ENCODE results near the gene CTBP2.

CTBP2 gene

DNA sequence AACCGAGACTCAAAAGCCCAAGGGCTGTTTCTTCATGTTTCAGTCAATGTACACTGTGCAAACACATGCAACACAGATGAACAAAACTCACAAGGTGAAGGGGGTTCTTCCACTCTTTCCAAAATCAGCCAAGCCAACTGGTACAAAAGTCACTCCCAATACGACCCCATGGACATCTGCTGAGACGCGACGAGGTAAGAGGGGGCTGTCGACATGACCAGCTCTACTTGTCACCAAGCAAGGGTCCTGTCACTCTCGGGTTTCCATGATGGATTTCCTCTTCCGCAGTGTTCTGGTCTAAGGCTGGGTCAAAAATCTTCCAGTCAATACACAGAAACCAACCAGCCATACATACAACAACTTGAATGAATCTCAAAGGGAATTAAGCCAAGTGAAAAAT is 37.8 kb downstream of the CTBP2 start:
- no peak for DNase-seq

DNA sequence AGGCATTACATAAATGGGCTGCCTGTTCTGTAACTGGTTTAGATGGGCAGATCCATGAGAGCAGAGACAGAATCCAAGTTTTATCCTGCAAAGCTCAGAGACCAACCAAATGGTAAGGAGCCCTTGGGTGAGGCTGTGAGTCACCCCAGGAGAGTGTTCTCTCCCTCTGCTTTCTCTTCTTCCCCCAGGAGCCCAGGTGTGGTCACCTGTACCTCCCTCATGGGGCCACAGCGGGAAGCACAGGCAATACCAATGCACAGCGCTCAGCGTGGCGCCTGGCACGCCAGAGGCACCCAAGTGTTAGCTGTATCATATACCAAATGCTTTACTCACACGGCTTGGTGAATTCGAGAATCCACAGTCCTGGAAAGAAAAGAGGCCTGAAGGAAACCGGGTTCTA is 39.4 kb downstream of the CTBP2 start:
- no peak for DNase-seq

DNA sequence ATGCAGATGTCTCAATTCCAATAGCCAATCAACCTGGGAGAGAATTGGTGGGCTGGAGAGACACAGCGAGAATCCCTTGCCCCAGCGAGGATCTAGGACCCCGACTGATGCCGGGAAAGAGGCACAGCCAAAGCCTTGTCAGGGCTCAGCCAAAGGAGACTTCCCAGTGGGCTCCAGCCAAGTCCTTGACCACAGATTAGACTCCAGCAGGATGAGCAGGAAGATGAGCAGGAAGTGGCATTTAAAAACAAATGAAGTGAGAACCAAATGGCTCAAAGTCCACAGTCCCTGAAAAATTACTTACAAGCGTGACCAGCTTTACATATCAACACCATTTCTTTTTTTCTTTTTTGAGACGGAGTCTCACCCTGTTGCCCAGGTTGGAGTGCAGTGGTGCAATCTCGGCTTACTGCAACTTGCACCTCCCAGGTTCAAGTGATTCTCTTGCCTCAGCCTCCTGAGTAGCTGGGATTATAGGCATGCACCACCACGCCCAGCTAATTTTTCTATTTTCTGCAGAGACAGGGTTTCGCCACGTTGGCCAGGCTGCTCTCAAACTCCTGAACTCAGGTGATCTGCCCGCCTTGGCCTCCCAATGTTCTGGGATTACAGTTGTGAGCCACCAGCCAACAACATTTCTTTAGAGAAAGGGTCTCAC is 40.2 kb downstream of the CTBP2 start:
- DNase-seq, result no peak

DNA sequence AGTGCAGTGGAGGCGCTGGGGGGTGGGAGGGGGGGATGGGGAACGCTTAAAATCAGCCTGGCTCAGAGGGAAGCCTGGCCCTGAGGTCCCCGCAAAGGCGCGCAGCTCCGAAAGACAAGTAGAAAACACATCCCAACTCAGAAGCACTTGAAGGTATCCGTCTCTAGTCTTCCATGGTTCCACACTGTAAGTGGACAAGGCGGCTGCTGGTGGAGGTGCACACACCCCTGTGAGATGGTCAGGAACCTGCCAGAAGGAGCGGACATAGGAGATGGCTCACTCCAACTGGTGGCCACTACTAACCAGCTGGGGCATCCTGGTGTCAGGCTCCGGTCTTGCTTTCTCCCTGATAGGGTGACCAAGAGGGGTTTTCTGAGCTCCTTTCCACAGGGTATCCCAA is 41.7 kb downstream of the CTBP2 start:
- no peak for DNase-seq

DNA sequence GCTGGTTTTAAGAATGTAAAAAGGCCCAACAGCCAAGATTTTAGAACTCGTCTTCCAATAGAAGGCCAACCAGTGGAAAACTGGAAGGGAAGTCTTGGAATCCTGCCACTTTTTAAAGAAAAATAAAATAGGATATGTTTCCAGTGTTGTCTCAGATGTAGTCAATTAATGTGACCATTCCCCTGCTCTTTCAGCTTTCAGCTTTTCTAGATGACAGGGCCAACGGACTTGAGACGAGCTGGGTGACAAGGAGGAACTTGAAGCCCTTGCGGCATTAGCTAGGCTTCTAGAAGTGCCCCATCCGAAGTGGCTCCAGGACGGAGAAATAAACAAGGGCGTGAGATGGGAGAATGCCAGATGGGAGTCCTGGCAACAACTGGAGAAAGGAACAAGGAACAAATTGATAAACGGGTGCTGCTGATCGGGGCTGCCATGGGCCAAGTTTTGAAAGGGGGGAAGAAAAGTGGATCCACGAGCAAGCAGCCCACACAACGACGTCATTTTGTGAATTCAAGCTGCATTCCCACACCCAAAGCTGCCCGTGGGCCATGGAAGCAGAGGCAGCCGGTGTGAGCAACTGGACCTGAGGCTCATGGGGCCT is 42.3 kb downstream of the CTBP2 start:
- DNase-seq, result no peak

DNA sequence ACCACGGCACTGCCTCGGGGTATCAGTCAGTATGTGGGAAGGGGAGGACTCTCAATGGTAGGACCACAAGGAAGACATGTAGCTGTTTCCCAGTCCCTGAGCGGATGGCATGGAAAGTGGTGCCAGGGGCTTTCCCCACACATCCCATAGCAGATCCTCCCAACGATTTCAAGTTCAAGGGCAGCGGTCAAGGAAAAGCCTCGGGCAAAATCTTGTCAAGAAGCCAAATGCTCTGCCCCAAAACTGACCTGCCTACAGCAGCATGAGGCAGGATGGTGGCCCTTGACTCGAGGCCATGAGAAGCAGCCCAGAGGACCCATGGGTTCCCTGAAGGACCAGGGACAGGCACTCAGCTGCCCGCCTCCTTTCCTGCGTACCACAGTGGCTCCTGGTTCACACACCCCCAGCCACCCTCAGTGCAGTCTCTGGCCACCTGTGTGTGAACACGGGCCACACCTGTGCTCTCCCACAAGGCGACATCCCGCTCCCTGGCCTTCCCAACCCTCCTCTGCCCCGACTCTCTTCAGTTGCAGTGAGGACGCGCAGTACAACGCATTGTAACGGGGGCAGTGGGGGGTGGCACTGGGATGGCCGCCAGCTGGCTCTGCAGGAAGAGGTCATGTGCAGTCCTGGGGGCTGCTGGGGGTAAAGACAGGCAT is 43.6 kb downstream of the CTBP2 start:
- DNase-seq, result no peak

DNA sequence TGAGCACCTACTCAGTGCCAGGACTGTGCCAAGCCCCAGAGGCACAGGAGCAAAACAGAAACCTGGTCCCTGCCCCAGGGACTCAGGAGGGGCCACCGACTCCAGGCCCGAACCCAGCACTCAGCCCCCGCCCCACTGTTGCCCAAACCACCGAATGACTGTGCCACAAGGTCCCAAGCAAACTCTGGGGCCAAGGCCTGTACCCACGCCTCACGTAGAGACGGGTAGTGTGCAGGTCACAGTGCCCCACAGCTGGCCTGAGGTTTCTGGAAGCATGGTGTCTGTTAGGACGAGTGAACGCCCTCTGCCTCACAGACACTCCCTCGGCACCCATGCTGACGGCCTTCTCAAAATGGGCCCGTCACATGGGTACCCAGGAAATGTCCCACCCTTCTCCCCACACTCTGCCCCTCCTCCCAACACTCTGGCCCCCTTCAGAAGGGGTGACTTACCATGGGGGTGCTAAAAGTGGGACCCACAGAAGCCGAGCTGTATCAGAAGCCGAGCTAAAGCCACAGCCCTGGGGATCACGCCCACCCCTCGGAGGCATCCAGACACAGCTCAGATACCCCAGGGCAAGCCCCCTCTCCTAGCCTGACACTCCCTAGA is 44.2 kb downstream of the CTBP2 start:
- DNase-seq, result no peak

DNA sequence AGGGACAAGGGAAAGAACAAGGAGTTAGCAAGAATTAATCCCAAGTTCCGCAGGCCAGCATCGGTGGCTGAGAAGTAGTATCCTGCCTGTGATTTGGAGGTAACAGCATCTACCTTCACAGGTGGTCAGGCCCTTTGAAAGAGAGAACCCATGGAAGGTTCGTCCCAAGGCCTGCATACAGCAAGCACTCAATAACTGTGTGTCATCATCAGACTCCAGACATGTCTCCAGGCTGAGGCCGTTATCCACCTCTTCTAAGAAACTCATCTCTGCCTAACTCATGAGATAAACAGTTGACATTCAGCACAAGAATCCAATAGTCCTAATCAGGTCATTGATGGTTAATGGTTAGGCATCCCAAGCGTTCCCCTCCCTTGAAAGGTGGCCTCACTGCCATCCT is 45.0 kb downstream of the CTBP2 start:
- DNase-seq, result no peak

DNA sequence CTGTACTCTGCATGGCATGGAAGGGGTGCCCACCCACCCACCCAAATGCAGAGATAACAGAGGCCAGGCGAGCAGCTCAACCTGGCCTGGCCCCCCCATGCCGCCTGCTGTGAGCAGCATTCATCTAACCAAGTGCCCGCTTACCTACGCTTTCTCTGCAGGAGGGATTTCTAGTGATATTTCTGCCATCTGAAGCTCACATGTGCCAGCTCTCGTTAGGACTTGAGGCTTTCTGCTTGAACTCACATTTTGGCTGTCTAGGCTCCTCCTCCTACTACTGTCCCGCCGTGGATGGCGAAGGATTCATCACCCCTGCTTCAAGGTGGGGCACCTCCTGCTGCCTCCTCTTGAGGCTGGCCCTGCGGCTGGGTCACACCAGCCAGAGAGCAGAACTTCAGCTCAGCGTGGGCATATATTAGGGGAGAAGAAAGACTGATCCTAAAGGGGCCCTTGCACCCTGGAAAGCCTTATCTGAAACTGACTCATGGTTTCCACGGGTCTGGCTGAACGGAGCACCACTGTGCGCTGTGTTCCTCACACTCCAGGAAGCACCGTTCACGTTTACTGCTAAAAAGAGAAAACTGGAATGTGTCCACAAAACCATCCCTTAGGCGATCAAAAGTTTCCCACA is 45.5 kb downstream of the CTBP2 start:
- DNase-seq, result no peak

DNA sequence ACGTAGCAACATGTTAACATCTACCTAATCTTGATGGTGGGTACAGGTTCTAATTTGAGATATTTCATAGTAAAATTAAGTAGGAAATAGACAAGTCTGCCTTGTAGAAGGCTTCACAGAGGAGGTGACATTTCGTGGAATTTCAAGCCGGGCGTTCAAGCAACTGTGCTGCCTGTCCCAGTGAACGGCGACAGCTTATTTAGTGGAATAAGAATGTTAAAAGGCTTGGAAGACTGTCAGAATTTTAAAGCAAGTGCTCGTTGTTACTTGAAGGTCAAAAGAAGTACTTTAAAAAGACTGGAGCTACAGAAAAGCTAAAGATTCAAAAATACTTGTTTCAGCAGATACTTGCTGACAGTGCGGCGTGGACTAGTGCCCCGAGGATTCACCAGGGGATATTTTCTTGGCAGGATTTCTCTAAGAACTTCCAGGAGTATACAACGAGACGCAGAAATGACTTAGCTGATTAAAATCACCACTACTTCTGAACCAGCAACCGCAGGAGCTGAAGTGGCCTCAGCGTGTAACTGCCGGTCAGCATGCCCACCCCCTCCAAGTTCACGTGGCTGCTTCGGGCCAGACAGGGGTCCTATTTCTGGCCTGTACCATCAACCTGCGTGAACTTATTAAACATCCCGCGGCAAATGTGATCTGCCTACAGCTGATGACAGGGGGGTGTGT is 46.5 kb downstream of the CTBP2 start:
- DNase-seq, result no peak

DNA sequence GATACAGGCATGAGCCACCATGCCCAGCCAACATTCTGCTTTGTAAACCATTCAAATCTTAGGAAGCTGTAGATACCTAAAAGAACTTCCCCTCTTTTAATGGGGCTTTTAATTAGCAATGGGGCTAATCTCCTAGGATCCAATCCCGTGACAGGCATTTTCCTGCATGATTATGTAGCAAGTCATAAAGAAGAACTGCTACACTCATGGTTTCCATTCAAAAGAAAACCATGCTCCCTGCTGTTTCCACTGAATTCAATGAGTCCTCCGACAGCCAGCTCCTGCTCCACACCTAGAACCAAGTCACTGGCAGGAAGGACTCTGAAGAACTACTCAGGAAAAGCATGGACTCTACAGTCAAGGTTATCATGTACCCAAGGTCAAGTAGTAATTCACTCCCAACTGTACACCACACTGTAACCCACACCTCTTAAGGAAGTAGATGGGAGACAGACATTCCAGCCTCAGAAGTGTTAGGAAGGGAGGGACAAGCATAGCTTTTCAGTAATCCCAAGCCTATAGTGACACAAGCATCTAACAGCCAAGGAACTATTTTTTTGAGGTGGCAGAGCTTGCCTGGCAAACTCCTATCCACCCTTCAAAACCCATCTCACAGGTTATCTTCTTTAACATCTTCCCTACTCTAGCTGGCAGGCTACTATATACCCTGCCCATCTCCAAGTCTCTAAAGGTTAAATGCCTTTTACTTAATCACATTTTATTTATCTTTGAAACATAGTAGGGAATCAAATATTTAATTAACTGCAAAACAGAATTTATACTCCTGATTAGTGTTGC is 47.5 kb downstream of the CTBP2 start:
- no peak for DNase-seq

DNA sequence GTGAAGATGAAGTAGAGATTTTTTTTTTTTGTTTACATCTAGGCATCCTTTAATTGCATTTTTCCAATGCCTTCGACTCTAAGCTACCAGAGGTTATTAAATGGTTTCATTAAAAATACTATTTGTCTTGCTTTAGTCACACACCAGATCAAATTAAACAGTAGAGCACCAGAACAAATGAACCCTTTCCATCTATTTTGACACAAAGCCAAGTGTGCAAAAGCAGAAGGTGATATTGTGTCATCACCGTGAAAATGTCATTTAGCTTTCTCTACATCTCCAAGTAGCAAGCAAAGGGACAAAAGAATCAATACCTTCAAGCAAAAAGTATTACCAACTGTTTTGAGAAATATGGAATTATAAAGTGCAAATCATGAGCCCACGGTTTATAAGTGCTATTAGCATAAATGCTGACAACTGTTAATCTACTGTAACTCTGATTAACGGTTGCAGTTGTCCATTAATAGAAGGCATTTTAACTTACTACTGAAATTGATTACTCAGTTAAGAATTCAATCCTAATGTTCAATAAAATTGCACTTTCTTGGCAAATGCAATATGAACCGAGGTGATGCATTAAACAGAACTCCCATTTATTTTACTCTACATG is 49.1 kb downstream of the CTBP2 start:
- DNase-seq, result no peak

DNA sequence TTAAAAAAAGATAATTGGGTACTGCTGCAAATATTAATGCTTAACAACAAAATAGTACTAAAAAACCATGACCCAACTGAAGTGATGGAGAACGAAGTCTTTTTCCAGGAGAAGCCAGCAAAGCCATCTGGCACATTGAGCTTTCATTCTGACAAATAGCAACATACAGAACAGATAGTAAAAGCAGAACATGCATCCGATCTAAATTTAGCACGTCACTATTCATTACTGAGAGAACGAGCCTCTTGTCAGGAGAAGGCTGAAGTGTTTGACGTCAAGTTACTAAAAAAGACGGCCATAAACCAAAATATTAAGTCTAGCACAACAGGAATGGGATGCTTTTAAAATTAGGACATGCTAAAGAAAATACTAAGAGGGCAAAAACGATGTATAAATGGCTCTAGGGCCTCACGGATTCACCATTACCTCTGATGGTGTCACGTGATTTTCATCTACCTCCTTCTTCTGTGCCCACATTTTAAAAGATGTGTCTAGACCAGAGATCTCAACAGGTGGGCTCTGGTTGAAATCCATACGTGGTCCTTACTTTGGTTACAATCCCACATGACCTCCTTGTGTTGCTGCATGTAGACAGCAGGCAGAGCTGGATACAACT is 52.3 kb downstream of the CTBP2 start:
- DNase-seq, result no peak

DNA sequence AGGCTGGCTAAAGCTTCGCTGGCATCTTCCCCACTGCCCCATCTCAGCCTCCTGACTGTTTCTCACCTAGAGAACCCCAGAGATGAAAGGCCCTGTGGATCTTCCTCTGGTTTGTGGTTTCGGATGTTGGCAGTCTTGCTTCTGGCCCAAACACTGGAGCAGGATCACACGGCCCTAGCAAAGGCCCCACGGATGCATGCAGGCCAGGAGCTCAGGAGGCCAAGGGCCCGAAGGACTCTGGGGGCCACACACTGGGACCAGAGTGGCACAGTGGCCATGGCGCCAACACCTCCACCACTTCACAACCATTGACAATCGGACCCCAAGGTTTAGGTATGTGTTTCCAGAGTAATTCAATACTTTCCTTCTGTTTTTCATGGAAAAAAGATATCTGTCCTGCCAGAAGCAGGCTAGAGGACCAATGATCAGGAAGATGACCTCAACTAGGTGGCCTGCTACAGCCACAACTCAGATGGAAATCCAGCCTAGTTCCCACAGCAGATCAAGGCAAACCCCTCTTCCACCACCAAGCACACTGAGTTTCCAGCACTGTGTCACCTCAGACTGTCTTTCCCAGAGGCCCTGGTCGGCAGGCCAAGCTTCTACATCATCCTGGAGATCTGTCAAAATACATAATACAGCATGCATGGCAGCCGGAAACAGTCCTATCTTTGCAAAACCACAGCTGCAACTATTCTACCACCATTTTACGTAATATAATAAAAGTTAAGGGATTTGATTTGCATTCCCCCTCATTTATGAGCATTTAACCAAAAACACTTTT is 53.0 kb downstream of the CTBP2 start:
- DNase-seq, result no peak

DNA sequence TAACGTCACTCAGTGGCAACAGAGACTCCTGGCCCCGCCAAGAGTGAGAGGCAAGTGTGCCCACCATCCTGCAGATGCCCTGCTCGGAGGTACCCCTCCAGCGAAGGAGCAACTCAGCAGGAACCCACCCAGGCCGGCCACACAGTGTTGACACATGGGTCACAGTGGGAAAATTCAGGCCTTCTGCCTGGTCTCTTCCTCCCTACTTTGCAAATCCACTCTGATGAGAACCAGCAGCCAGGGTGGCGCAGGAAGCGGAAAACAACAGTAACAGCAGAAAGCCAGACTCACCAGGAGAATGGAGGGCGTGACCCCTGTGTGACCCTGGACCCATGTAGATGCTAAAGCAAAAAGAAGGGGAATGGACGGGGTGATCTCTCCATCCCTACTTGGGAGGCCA is 53.8 kb downstream of the CTBP2 start:
- DNase-seq, result no peak

DNA sequence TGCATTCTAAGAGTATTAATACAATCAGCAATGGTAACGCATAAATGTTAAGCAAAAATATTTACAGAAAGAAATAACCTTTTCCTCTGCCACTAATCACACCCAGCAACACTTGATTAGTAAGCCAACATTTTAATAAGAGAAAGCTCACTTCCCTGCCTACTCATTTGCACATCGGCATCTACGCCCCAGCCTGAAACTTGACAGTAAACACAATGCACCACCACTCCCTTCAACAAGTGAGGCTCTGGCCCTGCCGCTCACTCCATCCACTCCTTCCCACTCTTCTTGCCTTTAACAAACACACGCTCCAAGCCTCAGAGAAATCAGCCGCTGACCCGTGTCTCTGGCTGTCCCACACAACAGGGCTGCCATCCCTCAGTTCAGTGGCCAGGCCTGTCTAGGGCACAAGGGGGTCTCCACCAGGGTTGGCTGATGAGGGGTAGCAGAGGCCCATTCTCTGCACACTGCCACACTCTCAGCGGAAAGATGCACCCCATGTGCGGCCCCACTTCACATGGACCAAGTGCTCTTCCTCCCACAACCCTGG is 54.6 kb downstream of the CTBP2 start:
- no peak for DNase-seq

DNA sequence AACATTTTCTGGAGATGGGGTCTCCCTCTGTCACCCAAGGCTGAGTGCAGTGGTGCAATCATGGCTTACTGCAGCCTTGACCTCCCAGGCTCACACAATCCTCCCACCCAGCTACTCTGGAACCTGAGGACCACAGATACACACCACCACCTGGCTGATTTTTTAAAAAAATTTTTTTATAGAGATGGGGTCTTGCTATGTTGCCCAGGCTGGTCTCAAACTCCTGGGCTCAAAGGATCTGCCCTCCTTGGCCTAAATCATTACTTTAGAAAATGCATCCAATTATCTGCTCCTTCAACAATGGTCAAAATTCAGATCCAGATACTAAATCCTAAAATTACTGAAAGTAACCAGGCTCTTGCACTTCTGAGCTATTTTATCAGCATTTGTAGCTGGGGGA is 55.2 kb downstream of the CTBP2 start:
- DNase-seq, result no peak

DNA sequence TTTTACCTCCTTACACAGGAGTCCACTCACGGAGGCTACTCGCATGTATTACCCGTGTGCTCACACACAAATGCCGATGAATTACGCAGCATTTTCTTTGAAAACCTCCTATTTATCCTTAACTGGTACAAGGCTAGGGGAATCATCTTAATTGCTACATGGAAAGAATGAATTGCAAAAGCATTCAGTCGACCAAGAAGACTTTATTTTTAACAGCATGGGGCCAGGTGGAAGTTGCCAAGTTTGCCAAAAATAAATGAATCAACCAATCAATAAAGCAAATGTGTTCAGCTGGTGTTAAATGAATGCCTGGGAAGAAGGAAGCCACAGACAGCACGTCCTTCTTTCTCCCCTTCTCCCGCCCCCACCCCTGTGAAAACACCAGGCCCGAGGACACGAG is 55.8 kb downstream of the CTBP2 start:
- DNase-seq, result no peak

DNA sequence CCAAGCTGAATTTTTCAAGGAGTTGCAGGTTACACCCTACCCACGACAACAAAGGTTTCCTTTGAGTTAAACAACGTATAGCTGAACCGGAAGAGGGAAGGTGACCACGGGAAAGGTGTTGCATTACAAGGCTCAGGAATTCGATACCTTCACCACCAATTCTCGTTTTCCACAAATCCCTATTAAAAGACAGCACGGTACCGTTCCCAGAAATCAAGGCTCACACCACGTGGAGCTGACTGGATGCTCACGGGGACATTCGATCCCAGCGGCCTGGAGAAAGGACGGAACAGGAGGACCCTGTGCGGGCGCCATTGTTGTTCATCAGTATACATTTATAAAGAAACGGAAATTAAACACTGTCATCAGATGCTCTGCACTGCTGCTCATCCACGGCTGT is 56.4 kb downstream of the CTBP2 start:
- DNase-seq, result no peak

DNA sequence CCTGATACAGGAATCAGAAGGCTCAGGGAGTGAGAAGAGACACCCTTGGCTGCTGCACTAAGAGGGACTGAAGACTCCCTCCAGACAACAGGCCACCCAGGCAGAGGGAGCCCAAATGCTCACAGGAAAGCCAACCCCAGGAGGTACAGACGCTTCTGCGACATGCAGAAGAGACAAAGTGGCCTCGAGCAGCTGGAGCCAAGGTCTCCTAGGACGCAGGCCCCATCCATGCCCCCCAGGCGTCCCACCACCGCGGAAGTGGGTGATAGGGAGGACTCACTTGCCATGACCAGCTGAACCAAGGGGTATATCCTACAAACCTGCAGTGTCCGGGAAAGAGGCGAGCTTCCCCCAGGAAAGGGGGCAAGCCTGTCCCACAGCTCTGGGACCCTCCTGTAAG is 56.9 kb downstream of the CTBP2 start:
- no peak for DNase-seq

Measured in activated CD4-positive, alpha-beta T cell treated with anti-CD3 and anti-CD28 coated beads, Interleukin-2, amount 50 U/mL, for 48 hours (primary cell).